H9 (cell line): Measurements from ENCODE around the gene ANKRD13A. TPM values are rescaled to one million over a fixed set of nuclear protein-coding genes. Genes with fewer than 3 reads are reported as not detected.

Experiments
- DNase-seq: peaks from one replicate; pipeline ENCODE4 v3.0.0-alpha.2; 2017
- H2AFZ ChIP-seq: one replicate; pipeline ENCODE4 v1.6.1; 2013; ENCODE audit warnings: mild to moderate bottlenecking, low read length, control low read depth, moderate library complexity
- H2AK5ac ChIP-seq: 2 replicates; pipeline ENCODE4 v1.6.1; 2013; ENCODE audit warnings: low read length, control low read depth, mixed read lengths; ENCODE audit not compliant: insufficient read length
- H2BK120ac ChIP-seq: one replicate; pipeline ENCODE4 v1.6.1; 2013; ENCODE audit warnings: low read depth, mild to moderate bottlenecking, low read length, control low read depth, inconsistent platforms; ENCODE audit not compliant: poor library complexity, severe bottlenecking
- H2BK12ac ChIP-seq: 2 replicates; pipeline ENCODE4 v1.6.1; 2013; ENCODE audit warnings: low read length, control low read depth, mixed read lengths, low read depth; ENCODE audit not compliant: insufficient read length
- H2BK15ac ChIP-seq: 2 replicates; pipeline ENCODE4 v1.6.1; 2013; ENCODE audit warnings: low read depth, low read length, control low read depth
- H2BK20ac ChIP-seq: one replicate; pipeline ENCODE4 v1.6.1; 2013; ENCODE audit warnings: low read depth, mild to moderate bottlenecking, low read length, control low read depth, inconsistent platforms; ENCODE audit not compliant: poor library complexity, severe bottlenecking
- H2BK5ac ChIP-seq: 2 replicates; pipeline ENCODE4 v1.6.1; 2013; ENCODE audit warnings: low read length, control low read depth, mixed read lengths; ENCODE audit not compliant: insufficient read length
- H3K14ac ChIP-seq: 2 replicates; pipeline ENCODE4 v1.6.1; 2013; ENCODE audit warnings: low read length, control low read depth; ENCODE audit not compliant: insufficient read depth
- H3K18ac ChIP-seq: 2 replicates; pipeline ENCODE4 v1.6.1; 2013; ENCODE audit warnings: low read depth, mild to moderate bottlenecking, mixed read lengths, low read length, control low read depth; ENCODE audit not compliant: insufficient read length
- H3K23ac ChIP-seq: 2 replicates; pipeline ENCODE4 v1.6.1; 2013; ENCODE audit warnings: low read length, control low read depth, mixed read lengths, low read depth; ENCODE audit not compliant: insufficient read length
- H3K23me2 ChIP-seq: 2 replicates; pipeline ENCODE4 v1.6.1; 2013; ENCODE audit warnings: low read depth, mild to moderate bottlenecking, mixed read lengths, low read length, control low read depth; ENCODE audit not compliant: insufficient read length, poor library complexity, severe bottlenecking
- H3K27ac ChIP-seq: 2 replicates; pipeline ENCODE4 v1.5.1; 2013; ENCODE audit warnings: low read length, control low read depth, mixed read lengths, low read depth; ENCODE audit not compliant: insufficient read length
- H3K27me3 ChIP-seq: 2 replicates; pipeline ENCODE4 v1.6.1; 2013; ENCODE audit warnings: low read length, control low read depth, inconsistent platforms; ENCODE audit not compliant: insufficient read depth
- H3K4ac ChIP-seq: 2 replicates; pipeline ENCODE4 v1.6.1; 2013; ENCODE audit warnings: low read depth, mild to moderate bottlenecking, control low read depth, inconsistent platforms, low read length, moderate library complexity
- H3K4me1 ChIP-seq: 2 replicates; pipeline ENCODE4 v1.6.1; 2013; ENCODE audit warnings: low read length, control low read depth, inconsistent platforms; ENCODE audit not compliant: insufficient read depth
- H3K4me2 ChIP-seq: 2 replicates; pipeline ENCODE4 v1.6.1; 2013; ENCODE audit warnings: low read length, control low read depth, mixed read lengths; ENCODE audit not compliant: insufficient read length, insufficient read depth
- H3K56ac ChIP-seq: 2 replicates; pipeline ENCODE4 v1.6.1; 2013; ENCODE audit warnings: low read depth, mild to moderate bottlenecking, mixed read lengths, low read length, control low read depth; ENCODE audit not compliant: insufficient read length
- H3K79me1 ChIP-seq: 2 replicates; pipeline ENCODE4 v1.6.1; 2013; ENCODE audit warnings: low read depth, mild to moderate bottlenecking, moderate library complexity, low read length, control low read depth, inconsistent platforms; ENCODE audit not compliant: insufficient read depth, poor library complexity, severe bottlenecking
- H3K79me2 ChIP-seq: 2 replicates; pipeline ENCODE4 v1.6.1; 2013; ENCODE audit warnings: low read length, control low read depth, inconsistent platforms; ENCODE audit not compliant: insufficient read depth
- H3K9ac ChIP-seq: 2 replicates; pipeline ENCODE4 v1.6.1; 2013; ENCODE audit warnings: low read length, control low read depth, mixed read lengths; ENCODE audit not compliant: insufficient read length; ENCODE audit errors: extremely low read depth
- H3K9me3 ChIP-seq: one replicate; pipeline ENCODE4 v1.6.1; 2013; ENCODE audit warnings: low read depth, low read length, inconsistent platforms; ENCODE audit not compliant: control insufficient read depth
- H3T11ph ChIP-seq: one replicate; pipeline ENCODE4 v1.6.1; 2013; ENCODE audit warnings: mild to moderate bottlenecking, low read length, control low read depth, inconsistent platforms
- H4K20me1 ChIP-seq: one replicate; pipeline ENCODE4 v1.6.1; 2013; ENCODE audit not compliant: control insufficient read depth, insufficient read length, insufficient read depth
- H4K5ac ChIP-seq: 2 replicates; pipeline ENCODE4 v1.6.1; 2013; ENCODE audit warnings: low read depth, mild to moderate bottlenecking, mixed read lengths, low read length, control low read depth; ENCODE audit not compliant: insufficient read length
- H4K8ac ChIP-seq: replicated peaks from 2 replicates; pipeline ENCODE4 v1.6.1; 2013; ENCODE audit warnings: low read length, control low read depth, mixed read lengths, low read depth; ENCODE audit not compliant: insufficient read length
- H4K91ac ChIP-seq: 2 replicates; pipeline ENCODE4 v1.6.1; 2013; ENCODE audit warnings: low read depth, mild to moderate bottlenecking, moderate library complexity, mixed read lengths, low read length, control low read depth; ENCODE audit not compliant: insufficient read length
- H3K27ac Mint-ChIP-seq, 3 experiments: 2 replicates in 2 of 3; 3 replicates in 1 of 3; pipeline ENCODE4 v1.8.0; 2020 to 2021; ENCODE audit warnings: mixed read lengths in 3 of 3, mild to moderate bottlenecking in 1 of 3, moderate library complexity in 1 of 3
- H3K27me3 Mint-ChIP-seq: 2 replicates; pipeline ENCODE4 v1.8.0; 2021; ENCODE audit warnings: low read depth, mild to moderate bottlenecking, moderate library complexity, mixed read lengths
- H3K36me3 Mint-ChIP-seq, 3 experiments: 2 replicates in 2 of 3; 3 replicates in 1 of 3; pipeline ENCODE4 v1.8.0; 2020 to 2021; ENCODE audit warnings: low read depth in 3 of 3, mixed read lengths in 3 of 3; ENCODE audit not compliant: insufficient read depth in 1 of 3
- H3K4me1 Mint-ChIP-seq, 2 experiments: 2 replicates each; pipeline ENCODE4 v1.8.0; 2020; ENCODE audit warnings: mixed read lengths in 2 of 2
- H3K4me3 Mint-ChIP-seq, 2 experiments: 2 replicates in 1 of 2; 3 replicates in 1 of 2; pipeline ENCODE4 v1.8.0; 2020 to 2021; ENCODE audit warnings: mild to moderate bottlenecking in 2 of 2, mixed read lengths in 2 of 2, moderate library complexity in 1 of 2
- H3K9me3 Mint-ChIP-seq, 2 experiments: 2 replicates in 1 of 2; 3 replicates in 1 of 2; pipeline ENCODE4 v1.8.0; 2020; ENCODE audit warnings: mild to moderate bottlenecking in 2 of 2, mixed read lengths in 2 of 2, moderate library complexity in 1 of 2
- WGBS: extraction: QIAGEN DNeasy Blood & Tissue Kit; methylation state at CpG from one replicate; pipeline ENCODE4 v1.1.7; 2013; ENCODE audit warnings: missing lambda C conversion rate, low lambda C conversion rate, mixed read lengths; ENCODE audit not compliant: insufficient read length; ENCODE audit errors: extremely low coverage; 5-methylcytosine and 5-hydroxymethylcytosine counted together
- total RNA-seq: library from RNA; stranded (reverse); gene quantifications from 2 replicates; pipeline ENCODE4 v1.2.1, GENCODE V29; 2021
- TF ChIP-seq, protein P1 (sequence below): fragments of 200-600 bp; sonication (generic); conservative IDR thresholded peaks from 3 replicates; pipeline ENCODE4 v1.8.0; 2021; ENCODE audit warnings: antibody characterized with exemption, mild to moderate bottlenecking

ANKRD13A gene
- total RNA-seq, 1 experiment from 2014 or later: 18.0 TPM

- no peak overlapping the region for H4K8ac ChIP-seq
- H4K20me1 ChIP-seq: no peaks in the 10 kb centered on the region
- no peak overlapping the region for H3K14ac ChIP-seq
- TF ChIP-seq, protein P1, sequence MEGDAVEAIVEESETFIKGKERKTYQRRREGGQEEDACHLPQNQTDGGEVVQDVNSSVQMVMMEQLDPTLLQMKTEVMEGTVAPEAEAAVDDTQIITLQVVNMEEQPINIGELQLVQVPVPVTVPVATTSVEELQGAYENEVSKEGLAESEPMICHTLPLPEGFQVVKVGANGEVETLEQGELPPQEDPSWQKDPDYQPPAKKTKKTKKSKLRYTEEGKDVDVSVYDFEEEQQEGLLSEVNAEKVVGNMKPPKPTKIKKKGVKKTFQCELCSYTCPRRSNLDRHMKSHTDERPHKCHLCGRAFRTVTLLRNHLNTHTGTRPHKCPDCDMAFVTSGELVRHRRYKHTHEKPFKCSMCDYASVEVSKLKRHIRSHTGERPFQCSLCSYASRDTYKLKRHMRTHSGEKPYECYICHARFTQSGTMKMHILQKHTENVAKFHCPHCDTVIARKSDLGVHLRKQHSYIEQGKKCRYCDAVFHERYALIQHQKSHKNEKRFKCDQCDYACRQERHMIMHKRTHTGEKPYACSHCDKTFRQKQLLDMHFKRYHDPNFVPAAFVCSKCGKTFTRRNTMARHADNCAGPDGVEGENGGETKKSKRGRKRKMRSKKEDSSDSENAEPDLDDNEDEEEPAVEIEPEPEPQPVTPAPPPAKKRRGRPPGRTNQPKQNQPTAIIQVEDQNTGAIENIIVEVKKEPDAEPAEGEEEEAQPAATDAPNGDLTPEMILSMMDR: no peak
- H2AK5ac ChIP-seq: no peak overlapping the region
- no peak overlapping the region for H3K27ac ChIP-seq
- no peak overlapping the region for H3K18ac ChIP-seq
- no peak overlapping the region for H2BK15ac ChIP-seq
- H2BK5ac ChIP-seq: no peak overlapping the region
- H2BK20ac ChIP-seq: no peak overlapping the region
- no peak overlapping the region for H2BK120ac ChIP-seq
- no peak overlapping the region for H2AFZ ChIP-seq
- no peaks in the 10 kb centered on the region for H3K79me2 ChIP-seq
- H3K79me1 ChIP-seq: no peaks in the 10 kb centered on the region
- Mint-ChIP-seq H3K9me3 (peaks cover 3% of the 10 kb centered on the region in 2 experiments; a peak in 3 of 5 replicates), H3K36me3 (peaks cover 0 to 2% (median 0%) of the 10 kb centered on the region in 3 experiments; a peak in 1 of 7 replicates), H3K27me3 (peaks cover 7% of the 10 kb centered on the region), H3K27ac (no peak overlapping the region), H3K4me3 (no peak overlapping the region), H3K4me1 (peaks cover 6% of the 10 kb centered on the region in 2 experiments; a peak in 1 of 4 replicates)
- DNase-seq: no peak
- no CpG with 5 or more reads among the region's 4 CpGs for WGBS
- no peak overlapping the region for H4K5ac ChIP-seq
- H3K4me2 ChIP-seq: no peak overlapping the region
- no peak overlapping the region for H3K56ac ChIP-seq
- no peak overlapping the region for H3K23ac ChIP-seq
- no peaks in the 10 kb centered on the region for H3K9me3 ChIP-seq
- H3T11ph ChIP-seq: no peak overlapping the region
- no peak overlapping the region for H2BK12ac ChIP-seq
- H4K91ac ChIP-seq: no peak overlapping the region
- H3K27me3 ChIP-seq: no peaks in the 10 kb centered on the region
- no peak overlapping the region for H3K9ac ChIP-seq
- H3K4ac ChIP-seq: no peak overlapping the region
- no peaks in the 10 kb centered on the region for H3K23me2 ChIP-seq
- H3K4me1 ChIP-seq: no peaks in the 10 kb centered on the region
Measured at GRCh38 chr12:110077800-110078199, 78.6 kb downstream of the ANKRD13A start.
